ENCODE results near the gene PTPRD.
A peak's percentile ranks its signal among the peaks of the same experiment; 100 is the strongest.
"Not testable (repeated sequence)": the region's sequence is repeated elsewhere in the genome, so short reads cannot be mapped to it uniquely, and the experiment has no call there.

PTPRD gene

DNA sequence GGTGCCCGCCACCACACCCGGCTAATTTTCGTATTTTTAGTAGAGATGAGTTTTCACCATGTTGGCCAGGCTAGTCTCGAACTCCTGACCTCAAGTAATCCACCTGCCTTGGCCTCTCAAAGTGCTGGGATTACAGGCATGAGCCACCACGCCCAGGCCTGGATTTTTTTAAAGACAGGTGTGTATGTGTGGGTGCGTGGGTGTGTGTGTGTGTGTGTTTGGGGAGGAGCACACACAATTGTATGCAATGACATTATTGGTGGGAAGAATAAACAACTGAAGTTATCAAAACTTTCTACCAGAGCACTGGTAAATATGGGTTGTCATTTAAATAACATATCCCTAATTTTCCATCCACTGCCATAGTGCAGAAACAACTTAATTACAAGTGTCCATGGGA, 1915.2 kb downstream of the PTPRD start:
- not testable (repeated sequence) for DNase-seq

DNA sequence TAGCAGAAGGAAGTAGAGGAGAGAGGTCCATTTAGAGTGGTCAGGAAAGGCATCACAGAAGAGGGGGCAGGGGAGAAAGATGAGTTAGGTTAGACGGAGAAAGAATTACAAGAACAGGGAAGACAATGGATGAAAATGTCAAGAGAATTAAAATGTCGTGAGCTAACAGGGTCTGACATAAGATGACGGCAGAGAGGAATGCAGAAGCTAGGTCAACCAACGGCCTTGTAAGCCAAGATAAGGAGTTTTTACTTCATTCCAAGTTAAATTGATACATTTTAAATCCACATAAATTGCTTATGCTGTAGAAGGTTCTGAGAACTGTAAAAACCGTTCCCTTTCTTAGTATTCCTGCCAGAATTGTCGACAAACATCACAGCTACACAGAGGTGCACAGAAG, 1916.3 kb downstream of the PTPRD start:
- DNase-seq, result no peak

GRCh38 chr9:8694983-8695588, 1917.7 kb downstream of the PTPRD start:
- DNase-seq, result no peak

- DNase-seq, result no peak
Observed at GRCh38 chr9:8693464-8693863, 1919.3 kb downstream of the PTPRD start.

DNA sequence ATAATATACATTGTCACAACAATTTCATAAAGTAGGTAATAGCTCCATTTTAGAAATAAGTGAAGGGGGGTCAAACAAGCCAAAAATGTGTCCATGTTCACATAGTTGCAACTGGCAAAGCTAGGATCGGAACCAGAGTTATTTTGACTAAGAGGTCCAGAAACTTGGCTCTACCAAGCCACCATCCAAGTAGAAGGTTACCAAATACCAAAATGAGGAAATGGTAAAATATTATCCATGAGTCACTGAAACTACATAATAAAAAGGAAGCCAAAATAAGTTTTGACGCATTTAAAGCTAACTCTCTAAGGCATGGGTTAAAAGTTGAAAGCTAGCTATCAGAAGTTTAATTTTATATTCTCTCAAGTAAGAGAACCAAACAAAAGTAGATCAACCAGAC, 1926.3 kb downstream of the PTPRD start:
- DNase-seq, result no peak

GRCh38 chr9:8685825-8686224, 1927.0 kb downstream of the PTPRD start:
- no peak for DNase-seq

- DNase-seq, result no peak
Observed at GRCh38 chr9:8684978-8685708, 1927.7 kb downstream of the PTPRD start.

GRCh38 chr9:8683496-8683895, 1929.3 kb downstream of the PTPRD start:
- DNase-seq, result no peak

DNA sequence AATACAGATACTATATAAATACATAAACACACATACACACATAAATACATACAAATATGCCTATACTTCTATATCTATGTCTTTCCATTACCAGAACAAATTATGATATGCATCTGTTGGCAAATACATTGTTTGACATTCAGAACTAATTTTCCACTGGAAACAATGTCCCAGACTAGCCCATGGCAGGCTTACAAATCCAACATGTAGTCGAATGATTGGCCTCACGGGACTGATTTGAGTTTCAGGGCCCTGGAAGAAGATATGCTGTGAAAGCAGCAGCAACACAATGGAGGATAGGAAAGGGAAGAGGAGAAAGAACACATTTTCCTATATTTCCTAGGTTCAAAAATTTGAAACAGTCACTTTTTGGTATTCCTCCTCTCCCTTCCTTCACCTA, 1932.1 kb downstream of the PTPRD start:
- no peak for DNase-seq

- DNase-seq, result no peak
Observed at GRCh38 chr9:8680157-8680556, 1932.6 kb downstream of the PTPRD start.

GRCh38 chr9:8679371-8679822, 1933.4 kb downstream of the PTPRD start:
- peak; percentile 20 for DNase-seq

- DNase-seq, result no peak
Observed at GRCh38 chr9:8677741-8678140, 1935.1 kb downstream of the PTPRD start.

DNA sequence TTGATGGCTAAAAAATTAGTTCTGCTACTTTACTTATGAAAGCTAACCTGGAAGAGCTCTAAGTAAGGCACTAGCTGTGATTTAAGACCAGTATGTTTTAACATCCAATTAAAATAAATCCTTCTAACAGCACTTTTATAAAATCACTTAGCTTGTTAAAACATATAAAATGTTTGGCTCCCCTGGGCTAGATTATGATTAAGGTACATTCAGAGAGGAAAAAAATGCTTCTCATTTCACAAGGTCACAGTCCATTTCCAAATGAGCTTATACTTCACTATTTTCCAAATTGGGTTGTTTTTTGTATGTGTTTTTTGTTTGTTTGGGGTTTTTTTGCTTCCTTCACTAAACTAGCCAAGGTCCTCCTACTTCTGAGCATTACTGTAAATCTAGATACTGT, 1938.3 kb downstream of the PTPRD start:
- DNase-seq, result no peak

- no peak for DNase-seq
Observed at GRCh38 chr9:8673830-8674229, 1939.0 kb downstream of the PTPRD start.

DNA sequence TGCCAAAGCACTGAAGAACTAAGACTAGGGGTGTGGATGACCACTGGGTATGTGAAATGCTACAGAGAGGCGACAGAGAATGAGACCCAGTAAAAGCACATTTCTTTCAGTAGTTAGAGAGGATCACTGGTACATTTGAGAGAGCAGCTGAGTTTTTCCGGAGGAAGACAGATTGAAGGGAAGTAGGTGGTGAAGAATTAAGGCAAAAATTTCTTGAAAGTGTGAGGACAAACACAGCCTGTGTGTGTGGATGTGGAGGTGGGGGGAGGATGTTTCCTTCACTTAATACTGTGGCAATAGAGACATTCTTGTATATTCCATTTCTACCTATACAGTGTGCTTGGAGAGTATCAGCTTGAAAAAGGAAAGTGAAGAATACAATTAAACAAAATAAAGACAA, 1942.1 kb downstream of the PTPRD start:
- DNase-seq, result no peak

GRCh38 chr9:8668751-8669150, 1944.1 kb downstream of the PTPRD start:
- DNase-seq, result no peak

DNA sequence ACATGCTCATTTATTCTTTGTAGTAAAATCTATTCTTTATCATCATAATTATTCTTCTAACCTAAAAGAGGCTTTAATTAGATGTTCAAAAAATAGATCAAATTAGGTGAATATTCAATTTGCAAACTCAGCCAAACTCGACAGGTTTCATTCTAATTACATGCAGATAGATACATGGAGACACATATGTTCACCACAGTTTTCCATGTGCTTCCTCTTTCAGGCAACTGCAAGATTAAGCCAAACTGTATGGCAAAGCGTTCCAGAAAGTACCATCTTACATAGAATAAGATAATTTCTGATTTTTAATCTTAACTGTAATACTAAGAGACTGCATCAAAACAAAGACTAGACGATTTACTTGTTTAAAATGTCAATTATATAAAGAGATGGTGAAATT, 1944.6 kb downstream of the PTPRD start:
- DNase-seq, result no peak

DNA sequence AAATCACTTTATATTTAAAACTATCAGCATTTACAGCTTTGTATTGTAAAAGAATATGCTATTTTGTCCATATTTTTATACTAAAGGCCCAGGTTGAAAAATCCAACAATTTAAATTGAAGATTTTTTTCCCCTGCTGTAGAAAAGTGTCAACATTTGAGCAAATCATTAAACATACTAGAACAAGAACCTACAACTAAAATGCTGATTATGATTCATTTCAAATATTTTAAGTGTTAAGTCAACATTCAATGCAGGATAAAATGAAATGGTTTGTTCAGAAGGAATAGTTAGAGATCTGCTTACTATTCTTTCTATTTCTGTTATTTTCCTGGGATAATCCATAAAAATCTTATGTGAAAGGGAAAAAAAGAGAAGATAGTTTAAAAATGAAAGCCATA, 1946.7 kb downstream of the PTPRD start:
- DNase-seq, result no peak

GRCh38 chr9:8660383-8660782, 1952.4 kb downstream of the PTPRD start:
- no peak for DNase-seq

- no peak for DNase-seq
Observed at GRCh38 chr9:8659108-8659507, 1953.7 kb downstream of the PTPRD start.

DNA sequence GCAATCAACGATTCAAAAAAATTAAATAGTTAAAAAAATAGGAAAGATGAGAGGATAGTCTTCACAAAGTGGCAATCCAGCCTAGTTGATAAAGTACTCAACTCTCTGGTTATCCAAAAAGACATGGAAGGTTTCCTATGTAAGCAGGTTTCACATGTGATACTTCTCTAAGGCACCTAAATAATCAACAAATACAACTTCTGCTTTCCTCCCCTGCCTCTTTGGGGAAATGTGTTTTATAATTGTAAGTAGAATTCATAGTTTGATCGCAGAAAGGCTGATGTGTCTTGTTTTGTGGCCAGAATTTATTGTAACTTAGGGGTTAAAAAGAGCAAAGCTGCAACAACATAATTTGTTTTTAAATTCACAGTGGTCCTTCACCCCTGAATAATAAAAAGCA, 1957.7 kb downstream of the PTPRD start:
- no peak for DNase-seq

DNA sequence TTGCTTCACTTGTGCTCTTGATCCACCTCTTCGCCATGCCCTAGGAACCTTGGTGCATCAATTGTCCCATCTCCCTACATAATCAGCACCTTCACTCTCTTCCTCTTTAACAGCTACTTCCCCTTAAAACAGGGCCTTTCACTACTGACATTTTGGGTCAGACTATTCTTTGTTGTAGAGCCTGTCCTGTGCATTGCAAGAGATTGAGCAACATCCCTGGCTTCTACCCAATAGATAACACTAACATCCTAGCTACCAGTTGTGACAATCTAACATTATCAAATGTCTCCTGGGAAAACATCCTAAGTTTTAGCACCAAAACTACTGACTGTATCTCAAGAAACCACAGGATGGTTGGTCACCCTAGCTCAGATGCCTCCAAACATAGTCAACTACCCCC, 1958.9 kb downstream of the PTPRD start:
- DNase-seq, result no peak

- no peak for DNase-seq
Observed at GRCh38 chr9:8653111-8653510, 1959.7 kb downstream of the PTPRD start.

DNA sequence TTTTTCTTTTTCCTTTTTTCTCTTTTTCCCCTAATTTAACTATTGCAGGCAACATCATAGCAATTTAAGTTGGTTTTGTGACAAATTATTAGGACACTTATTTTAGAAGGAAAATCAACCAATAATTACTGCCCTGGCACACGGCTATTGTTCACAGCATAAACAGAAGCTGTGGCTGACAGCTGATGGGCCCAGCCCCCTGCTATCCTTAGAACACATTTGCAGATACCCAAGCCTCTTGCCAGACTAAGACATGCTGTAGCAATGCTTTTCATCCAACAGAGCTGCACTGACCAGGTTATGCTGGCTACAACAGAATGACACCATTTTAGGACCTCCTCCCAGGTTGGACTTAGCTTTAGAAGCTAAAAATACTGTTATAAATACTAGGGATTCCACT, 1960.5 kb downstream of the PTPRD start:
- no peak for DNase-seq

GRCh38 chr9:8651846-8652215, 1961.0 kb downstream of the PTPRD start:
- DNase-seq, result no peak
